HG02884 (cell line): ENCODE results near the gene PIAS1.
"Not testable (repeated sequence)": the region's sequence is repeated elsewhere in the genome, so short reads cannot be mapped to it uniquely, and the experiment has no call there.

Source experiments
- ATAC-seq: cut with Tn5 transposase; IDR thresholded peaks from one replicate; pipeline ENCODE4 v1.9.1; 2021; ENCODE audit warnings: mild to moderate bottlenecking, moderate library complexity; ENCODE audit not compliant: unreplicated experiment

The PIAS1 gene

DNA sequence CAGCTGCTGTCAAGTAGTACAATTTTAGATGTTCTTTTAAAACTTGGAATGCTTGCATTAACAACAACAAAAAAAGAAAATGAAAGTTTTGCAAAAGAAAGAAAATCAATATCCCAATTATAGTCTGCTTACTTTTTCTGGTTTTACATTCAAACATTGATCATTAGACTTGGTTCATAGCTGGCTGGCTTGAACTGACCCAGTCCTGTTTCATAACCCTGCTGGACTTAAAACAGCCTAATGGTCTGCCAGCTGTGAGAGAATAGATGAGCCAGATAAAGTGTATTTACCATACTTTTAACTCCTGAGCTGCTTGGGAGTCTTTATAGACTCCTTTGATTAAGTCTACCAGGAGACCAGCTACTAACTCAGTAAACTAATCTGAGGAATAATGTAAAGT, 59.2 kb downstream of the PIAS1 start:
- no peak for ATAC-seq

DNA sequence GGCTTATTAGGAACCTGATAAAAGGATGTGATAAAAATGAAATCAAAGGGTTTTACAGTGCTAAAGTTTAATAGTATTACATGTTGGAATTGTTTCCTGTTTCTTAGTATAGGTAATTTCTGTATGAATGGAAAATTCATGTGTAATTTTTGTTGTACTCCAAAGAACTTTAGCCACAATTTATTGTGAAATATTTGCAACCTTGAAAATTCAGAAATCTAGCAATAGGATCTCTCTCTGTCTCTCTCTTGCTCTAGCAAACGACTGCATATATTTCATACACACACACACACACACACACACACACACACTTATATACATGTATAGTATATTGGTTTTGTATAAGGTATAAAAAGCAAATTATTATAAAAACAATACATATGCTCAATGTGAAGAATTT, 59.6 kb downstream of the PIAS1 start:
- no peak for ATAC-seq

DNA sequence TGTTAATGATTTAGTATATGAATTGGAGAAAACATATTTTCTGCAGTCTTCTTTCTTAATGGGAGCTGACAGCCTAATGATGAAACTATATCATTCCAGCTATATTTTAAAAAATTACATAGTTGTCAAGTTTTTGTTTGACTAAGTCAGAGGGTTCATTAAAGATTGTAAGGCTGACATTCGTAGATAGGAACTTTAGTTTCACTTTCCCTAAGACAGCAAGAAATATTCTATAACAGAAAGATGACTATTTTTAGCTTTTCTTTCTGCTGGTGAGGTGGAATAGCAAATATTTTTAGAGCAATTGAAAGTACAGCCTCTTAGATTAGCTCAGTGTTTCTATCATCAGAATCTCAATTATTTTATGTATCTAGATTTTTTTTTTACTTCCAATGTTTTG, 60.2 kb downstream of the PIAS1 start:
- no peak for ATAC-seq

DNA sequence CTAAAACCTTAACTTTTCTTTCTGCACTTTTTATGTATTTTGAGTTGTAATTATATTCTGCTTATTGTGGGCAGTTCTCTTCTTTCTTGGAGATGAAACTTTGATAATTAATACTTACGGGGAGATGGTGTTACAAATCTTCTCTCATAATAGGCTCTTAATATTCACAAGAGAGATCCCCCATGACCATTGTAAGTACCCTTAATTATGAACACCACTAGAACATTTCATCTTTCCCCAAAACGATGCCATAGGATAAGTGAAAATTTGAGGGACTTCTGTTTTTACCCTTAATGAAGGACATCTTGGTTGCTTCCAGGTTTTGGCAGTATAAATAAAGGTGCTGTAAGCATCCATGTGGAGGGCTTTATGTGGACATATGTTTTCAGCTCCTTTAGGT, 60.7 kb downstream of the PIAS1 start:
- no peak for ATAC-seq

DNA sequence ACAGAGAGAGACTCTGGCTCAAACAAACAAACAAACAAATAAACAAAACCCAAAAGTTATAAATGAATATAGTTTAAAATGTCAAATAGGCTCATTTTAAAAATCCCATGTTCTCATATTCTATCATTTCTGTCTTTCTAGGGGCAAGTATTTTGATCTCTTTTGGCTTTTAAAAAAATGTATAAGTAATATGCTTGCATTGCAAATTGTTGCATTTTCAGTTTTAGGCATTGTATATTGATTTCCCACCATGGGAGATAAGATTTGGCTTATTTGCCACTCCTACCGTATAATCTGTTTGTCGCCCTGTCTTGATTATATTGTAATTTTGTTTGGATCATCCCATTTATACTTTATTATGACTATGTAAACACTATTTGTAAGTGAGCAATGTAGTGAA, 70.6 kb downstream of the PIAS1 start:
- no peak for ATAC-seq

GRCh38 chr15:68126396-68126795, 72.3 kb downstream of the PIAS1 start:
- no peak for ATAC-seq

DNA sequence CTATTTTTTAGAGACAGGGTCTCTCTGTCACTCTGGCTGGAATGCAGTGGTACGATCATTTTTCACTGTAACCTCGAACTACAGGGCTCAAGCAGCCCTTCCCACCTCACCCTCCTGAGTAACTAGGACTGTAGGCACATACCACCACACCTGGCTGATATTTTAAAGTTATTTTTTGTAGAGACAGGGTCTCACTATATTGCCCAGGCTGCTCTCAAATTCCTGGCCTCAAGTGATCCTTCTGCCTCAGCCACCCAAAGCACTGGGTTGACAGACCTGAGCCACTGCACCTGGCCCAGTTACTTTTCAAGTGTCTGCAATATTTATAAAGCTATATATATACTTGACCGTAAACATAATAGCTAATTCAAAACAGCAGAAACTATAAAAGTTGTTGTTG, 75.0 kb downstream of the PIAS1 start:
- ATAC-seq: no peak

- ATAC-seq: no peak
Observed at GRCh38 chr15:68130851-68131250, 76.7 kb downstream of the PIAS1 start.

GRCh38 chr15:68137096-68137495, 83.0 kb downstream of the PIAS1 start:
- no peak for ATAC-seq

GRCh38 chr15:68143129-68143528, 89.0 kb downstream of the PIAS1 start:
- ATAC-seq: no peak

GRCh38 chr15:68143785-68144184, 89.7 kb downstream of the PIAS1 start:
- no peak for ATAC-seq

DNA sequence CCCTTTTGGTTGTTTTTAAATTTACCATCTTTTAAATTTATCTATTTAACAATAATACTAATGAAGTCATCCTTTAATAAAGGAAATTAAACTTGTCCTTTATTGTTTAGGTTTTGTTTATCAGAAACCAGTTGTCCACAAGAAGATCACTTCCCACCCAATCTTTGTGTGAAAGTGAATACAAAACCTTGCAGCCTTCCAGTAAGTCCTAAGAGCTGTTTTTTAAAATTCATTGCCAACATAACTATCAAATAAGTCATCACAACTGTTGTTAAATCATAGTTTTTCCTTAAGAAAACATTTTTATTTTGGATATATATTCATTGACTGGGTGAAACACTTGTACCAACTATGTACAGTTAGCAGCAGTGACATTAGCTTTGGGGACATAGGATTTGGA, 91.6 kb downstream of the PIAS1 start:
- ATAC-seq: no peak

GRCh38 chr15:68148039-68148438, 93.9 kb downstream of the PIAS1 start:
- no peak for ATAC-seq

GRCh38 chr15:68149059-68149458, 94.9 kb downstream of the PIAS1 start:
- ATAC-seq: no peak

DNA sequence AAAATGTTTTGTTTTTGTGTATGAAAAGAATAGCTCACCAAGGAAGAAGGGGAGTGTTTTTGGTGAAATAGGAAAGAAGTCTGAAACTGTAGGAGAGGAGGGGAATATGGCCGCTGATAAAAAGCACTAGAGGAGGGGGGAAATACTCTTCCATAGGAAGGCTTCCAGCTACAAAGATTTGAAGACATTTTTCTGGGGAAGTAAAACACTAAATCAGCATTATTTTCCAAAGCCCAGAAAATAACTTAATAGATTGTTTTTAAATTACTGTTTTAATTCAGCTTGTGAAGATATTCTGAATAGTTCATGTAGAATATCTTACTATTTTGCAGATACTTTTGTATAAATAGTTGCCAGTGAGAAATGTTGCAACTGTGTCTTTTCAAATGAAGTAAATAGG, 96.1 kb downstream of the PIAS1 start:
- ATAC-seq: no peak

DNA sequence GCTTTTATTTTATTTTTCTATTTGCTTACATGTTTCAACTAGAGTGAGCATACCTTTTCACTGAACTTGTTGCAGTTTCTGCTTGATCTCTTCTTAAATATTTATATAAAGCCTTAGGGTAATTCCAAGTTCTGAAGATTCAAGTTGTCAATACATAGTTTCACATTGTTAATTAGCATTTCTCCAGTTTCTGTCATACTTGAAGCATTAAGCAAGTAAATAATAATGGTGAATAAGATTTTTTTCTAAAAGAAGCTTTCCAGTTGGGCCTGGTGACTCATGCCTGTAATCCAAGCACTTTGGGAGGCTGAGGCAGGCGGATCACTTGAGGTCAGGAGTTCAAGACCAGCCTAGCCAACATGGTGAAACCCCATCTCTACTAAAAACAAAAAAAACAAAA, 97.2 kb downstream of the PIAS1 start:
- no peak for ATAC-seq

GRCh38 chr15:68152342-68152741, 98.2 kb downstream of the PIAS1 start:
- no peak for ATAC-seq

DNA sequence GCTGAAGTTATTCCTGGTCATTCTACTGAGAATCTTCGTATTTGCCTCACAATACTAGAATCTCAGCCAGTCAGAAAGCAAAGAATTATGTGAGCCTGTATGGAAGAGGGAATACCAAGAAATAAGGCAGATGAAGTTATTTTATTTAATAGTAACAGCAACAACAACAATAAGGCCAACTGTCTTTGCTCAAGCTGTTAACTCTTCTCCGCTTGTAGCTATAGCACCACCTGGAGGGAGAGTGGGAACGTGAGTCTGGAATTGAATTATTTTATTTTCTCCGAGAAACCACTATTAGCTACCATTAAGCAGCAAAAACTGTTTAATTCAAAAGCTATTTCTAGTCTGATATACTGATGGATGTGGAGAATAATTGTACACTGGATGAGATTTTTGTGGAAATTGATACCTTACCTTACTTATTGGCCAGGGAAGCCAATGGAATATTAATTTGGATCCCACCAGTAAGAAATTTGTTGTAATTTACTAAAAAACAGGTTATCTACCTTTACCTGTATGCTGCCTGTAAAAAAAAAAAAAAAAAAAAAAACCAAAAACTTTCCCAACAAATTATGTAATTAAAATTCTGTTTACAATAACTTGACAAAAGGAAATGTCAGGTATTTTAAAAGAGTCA, 100.9 kb downstream of the PIAS1 start:
- ATAC-seq: no peak

- ATAC-seq: no peak
Observed at GRCh38 chr15:68157074-68157473, 103.0 kb downstream of the PIAS1 start.

DNA sequence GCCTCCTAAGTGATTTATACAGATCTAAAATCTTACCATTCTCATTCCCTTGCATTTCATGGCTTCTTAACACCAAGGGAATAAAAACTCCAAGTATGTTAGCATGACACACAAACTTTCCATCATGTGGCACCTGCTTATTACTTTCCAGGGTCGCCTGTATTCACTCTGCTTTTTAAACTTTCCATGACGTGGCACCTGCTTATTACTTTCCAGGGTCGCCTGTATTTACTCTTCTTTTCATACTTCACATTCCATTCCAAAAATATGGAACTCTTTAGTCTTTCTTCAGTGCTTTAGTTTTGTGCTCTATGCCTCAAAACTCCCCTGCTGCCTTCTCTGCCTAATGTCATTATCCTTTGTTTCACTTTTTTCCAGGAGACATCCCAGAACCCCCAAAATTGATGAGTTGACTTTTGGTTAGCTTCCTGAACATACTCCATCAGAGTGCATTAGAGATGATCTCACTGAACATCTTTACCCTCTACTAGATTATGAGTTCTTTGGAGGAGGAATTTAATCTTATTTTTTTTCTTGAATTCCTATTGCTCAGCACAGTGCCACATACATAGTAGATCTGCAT, 104.0 kb downstream of the PIAS1 start:
- ATAC-seq: no peak

DNA sequence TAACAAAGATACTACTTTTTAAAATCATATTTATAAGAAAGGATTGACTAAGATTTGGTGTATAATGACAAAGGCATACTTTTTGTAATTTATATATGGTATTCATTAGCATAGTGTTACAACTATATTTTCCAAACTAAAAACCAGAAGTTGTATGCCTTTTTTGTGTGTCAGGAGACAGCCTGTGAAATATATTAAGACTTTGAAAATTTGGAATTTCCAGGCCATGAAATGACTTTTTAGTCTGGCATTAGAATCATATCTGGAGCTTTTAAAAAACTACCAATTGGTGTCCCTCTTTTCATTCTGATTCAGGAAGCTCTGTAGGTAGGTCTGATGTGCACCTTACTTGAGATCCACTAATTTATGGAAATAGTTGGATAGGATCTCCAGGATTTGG, 109.1 kb downstream of the PIAS1 start:
- no peak for ATAC-seq

DNA sequence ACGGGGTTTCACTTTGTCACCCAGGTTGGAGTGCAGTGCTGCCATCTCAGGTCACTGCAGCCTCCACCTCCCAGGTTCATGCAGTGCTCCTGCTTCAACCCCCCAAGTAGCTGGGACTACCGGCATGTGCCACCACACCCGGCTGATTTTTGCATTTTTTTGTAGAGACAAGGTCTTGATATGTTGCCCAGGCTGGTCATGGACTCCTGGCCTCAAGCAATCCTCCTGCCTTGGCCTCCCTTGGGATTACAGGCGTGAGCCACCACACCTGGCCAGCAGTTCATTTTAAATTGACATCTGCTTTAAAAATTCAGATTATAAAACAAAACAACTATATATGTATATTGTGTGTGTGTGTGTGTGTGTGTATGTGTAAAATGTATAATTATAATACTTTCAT, 112.7 kb downstream of the PIAS1 start:
- no peak for ATAC-seq

DNA sequence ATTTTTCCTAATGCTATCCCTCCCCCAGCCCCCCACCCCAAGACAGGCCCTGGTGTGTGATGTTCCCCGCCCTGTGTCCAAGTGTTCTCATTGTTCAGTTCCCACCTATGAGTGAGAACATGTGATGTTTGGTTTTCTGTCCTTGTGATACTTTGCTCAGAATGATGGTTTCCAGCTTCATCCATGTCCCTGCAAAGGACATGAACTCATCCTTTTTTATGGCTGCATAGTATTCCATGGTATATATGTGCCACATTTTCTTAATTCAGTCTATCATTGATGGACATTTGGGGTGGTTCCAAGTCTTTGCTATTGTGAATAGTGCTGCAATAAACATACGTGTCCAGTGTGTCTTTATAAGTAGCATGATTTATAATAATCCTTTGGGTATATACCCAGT, 117.9 kb downstream of the PIAS1 start:
- not testable (repeated sequence) for ATAC-seq
